ENCODE measurements around the gene MRPL36.

MRPL36 gene

DNA sequence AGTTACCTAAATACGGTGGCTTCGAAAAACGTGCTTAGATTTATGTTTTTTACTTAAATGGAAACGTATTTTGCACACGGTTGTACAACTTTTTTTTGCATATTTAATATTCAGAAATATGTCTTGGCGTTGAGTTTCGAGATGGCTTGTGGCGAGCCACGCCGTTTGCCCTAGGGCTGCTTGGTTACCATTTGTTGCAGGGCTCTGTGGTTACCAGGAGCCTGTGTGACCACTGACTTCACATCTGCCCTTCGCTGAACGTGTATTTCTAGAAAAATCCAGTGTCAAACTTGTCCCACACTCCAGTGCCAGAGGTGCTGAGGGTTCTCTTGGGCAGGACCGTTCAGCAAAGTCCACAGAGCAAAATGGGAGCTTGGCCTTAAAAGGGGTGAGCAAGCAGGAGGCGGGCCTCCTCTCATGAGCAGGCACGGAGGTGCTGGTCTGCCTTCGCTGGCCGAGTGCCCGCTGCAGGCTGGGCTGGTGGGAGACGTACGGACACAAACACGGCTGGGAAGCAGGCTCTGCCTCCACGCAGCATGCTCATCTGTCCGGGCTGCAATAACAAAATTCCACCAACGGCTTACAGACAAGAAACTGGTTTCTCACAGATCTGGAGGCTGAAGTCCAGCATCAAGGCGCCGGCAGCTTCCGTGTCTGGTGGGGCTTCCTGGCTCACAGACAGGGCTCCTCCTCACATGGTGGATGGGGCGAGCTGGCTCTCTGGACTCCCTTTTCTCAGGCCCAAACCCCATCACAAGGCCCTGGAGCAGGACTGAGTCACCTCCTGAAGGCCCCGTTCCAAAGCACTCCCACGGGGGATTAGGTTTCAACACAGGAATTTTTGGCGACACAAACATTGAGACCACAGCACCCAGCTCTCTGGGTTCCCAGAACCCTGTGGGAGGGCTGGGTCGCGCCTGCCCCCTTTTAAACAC, 5.4 kb downstream of the MRPL36 start:
- H3K4me3 ChIP-seq (ENCODE audit: low read length), result no peak overlapping the region
- peak; percentile 75 for DNase-seq (ENCODE audit: low read depth)
- TF ChIP-seq, protein P1, sequence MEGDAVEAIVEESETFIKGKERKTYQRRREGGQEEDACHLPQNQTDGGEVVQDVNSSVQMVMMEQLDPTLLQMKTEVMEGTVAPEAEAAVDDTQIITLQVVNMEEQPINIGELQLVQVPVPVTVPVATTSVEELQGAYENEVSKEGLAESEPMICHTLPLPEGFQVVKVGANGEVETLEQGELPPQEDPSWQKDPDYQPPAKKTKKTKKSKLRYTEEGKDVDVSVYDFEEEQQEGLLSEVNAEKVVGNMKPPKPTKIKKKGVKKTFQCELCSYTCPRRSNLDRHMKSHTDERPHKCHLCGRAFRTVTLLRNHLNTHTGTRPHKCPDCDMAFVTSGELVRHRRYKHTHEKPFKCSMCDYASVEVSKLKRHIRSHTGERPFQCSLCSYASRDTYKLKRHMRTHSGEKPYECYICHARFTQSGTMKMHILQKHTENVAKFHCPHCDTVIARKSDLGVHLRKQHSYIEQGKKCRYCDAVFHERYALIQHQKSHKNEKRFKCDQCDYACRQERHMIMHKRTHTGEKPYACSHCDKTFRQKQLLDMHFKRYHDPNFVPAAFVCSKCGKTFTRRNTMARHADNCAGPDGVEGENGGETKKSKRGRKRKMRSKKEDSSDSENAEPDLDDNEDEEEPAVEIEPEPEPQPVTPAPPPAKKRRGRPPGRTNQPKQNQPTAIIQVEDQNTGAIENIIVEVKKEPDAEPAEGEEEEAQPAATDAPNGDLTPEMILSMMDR (conservative IDR thresholded peaks at IDR 0.05; ENCODE audit: low read length), result no peak

DNA sequence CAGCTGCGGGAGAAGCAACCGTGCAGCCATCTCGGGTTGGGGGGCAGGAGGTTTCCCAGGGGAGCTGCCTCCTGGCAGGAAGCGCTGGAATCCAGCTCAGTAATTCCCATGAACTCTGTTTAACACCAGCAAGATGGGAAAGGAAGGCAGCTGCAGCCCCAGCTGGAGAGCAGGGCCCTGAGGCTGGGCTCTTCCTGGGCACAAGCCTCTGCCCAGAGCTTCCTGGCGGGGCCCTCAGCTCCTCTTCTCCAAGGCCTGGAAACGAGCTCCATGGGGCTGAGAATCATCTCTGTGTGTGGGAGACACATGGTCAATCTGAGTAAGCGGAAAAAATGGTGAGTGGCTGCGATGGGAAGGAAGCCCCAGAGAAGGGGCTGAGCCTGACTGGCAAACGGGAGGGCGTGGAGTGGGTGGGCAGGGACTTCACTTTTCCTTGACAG, 6.3 kb downstream of the MRPL36 start:
- peak; percentile 62 for DNase-seq (ENCODE audit: low read depth)
- no peak overlapping the region for H3K4me3 ChIP-seq (ENCODE audit: low read length)
- TF ChIP-seq, protein P1 (conservative IDR thresholded peaks at IDR 0.05; ENCODE audit: low read length), result no peak

DNA sequence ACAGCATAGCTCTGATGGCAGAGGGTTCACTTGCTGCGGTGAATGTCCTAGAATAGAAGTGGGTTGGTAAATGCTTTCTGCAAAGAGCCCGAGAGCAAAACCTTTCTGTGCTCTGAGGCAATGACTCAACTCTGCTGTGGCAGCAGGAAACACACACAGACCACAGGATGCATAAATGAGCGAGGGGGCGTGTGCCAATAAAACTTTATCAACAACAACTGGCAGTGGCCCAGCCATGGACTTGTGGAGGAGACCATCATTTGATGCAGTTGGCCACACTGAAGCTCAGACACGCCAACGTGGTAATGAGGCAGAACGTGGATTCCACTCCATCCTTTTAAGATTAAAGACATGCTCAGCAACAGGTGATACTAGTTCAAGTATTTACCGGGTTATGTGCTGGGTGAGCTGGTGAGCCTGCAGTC, 6.8 kb downstream of the MRPL36 start:
- DNase-seq (ENCODE audit: low read depth), result peak; percentile 72
- TF ChIP-seq, protein P1 (conservative IDR thresholded peaks at IDR 0.05; ENCODE audit: low read length), result no peak
- H3K4me3 ChIP-seq (ENCODE audit: low read length), result no peak overlapping the region

DNA sequence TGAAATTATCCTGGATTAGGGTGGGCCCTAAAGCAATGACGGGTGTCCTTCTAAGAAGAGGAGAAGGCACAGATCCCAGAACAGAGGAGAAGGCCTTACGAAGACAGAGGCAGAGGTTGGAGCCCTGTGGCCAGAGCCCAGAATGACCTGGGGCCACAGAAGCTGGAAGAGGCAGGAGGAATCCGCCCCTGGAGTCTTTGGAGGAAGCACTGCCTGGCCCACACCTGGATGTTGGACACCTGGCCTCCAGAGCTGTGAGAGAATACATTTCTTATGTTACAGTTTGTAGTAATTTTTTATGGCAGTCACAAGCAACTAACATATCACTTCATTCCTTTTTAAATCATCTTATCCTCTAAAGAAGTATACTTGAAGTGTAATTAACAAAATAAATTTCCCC, 8.5 kb downstream of the MRPL36 start:
- no peak for DNase-seq (ENCODE audit: low read depth)
- TF ChIP-seq, protein P1 (conservative IDR thresholded peaks at IDR 0.05; ENCODE audit: low read length), result no peak
- H3K4me3 ChIP-seq (ENCODE audit: low read length), result no peak overlapping the region

DNA sequence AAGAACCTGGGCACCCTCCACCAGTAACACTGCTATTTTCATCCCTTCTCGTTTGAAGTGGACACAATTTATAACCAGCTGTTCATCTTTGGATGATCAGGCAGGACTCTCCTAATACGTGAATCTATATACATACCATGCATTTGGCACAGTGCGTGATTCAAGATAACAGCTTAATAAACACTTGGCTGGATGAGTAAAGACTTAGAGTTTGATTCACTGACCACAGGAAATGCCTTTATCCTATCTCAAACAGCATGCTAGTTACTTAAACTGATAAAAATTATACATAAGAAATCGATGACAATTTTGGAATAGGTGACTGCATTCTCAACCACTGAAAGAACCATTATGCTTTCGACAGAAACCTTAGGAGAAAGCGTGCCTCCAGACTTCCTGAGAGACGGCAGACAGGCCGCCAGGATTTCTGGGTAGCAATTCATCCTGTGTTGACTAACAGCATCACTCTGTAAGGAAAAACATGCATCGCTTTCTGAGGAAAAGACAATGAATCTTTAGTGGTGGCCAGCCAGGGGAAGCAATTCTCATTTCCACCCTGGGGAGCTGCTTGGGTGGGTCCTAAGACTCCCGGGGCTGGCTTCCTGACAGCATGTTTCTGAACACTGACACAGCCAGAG, 9.7 kb downstream of the MRPL36 start:
- TF ChIP-seq, protein P1 (conservative IDR thresholded peaks at IDR 0.05; ENCODE audit: low read length), result no peak
- DNase-seq (ENCODE audit: low read depth), result peak; percentile 58
- H3K4me3 ChIP-seq (ENCODE audit: low read length), result peak overlapping the region; percentile 24

DNA sequence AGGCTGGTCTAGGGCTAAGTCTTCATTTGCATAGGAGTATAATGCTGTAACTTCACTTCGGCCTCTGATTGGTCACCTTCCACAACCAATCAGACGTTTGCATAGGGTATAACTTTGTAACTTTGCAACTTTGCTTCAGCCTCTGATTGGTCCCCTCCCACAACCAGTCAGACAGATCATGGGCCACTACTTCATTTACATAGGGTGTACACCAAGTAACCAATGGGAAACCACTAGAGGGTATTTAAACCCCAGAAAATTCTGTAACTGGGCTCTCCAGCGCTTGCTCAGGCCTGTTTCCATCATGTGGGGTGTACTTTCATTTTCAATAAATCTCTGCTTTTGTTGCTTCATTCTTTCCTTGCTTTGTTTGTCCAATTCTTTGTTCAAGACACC, 10.2 kb downstream of the MRPL36 start:
- DNase-seq (ENCODE audit: low read depth), result peak; percentile 47
- H3K4me3 ChIP-seq (ENCODE audit: low read length), result peak overlapping the region; percentile 24

DNA sequence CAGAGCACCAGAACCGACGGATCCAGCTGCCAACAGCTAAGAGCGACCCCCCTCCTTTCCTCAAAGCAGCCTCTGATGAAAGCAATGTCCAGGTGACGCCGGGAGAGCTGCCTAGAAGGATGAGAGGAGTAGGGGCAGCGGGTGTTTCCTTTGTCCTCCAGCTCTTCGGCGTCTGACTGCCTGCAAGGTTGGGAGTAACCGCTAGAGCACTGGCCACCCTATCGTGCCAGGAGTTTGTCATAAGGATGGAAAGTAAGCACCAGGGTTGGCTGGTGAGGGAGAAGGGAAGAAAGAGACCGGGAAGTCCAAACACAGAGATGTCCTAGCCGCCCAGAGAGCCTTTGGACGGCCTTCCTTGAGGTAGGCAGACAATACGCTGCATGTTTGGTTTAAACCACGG, 10.8 kb downstream of the MRPL36 start:
- DNase-seq (ENCODE audit: low read depth), result no peak
- H3K4me3 ChIP-seq (ENCODE audit: low read length), result no peak overlapping the region
- TF ChIP-seq, protein P1 (conservative IDR thresholded peaks at IDR 0.05; ENCODE audit: low read length), result no peak
